ENCODE results near the gene KLHL12.

- TF ChIP-seq CTCF (IDR thresholded peaks at IDR 0.05; ENCODE audit: extremely low read depth in 1 of 2, insufficient read depth in 1 of 2, low read depth in 1 of 2, low read length in 2 of 2) (no peak), EZH2 (IDR thresholded peaks at IDR 0.05; ENCODE audit: borderline replicate concordance, low read depth, low read length, severe bottlenecking) (no peak), POLR2A (IDR thresholded peaks at IDR 0.05; ENCODE audit: low read depth, low read length) (no peak), JUN (IDR thresholded peaks at IDR 0.05; ENCODE audit: borderline replicate concordance, insufficient read depth, insufficient read length, low read depth) (no peak)
Measured at GRCh38 chr1:202844935-202845334, 82.1 kb downstream of the KLHL12 start.

Data from endothelial cell of umbilical vein (primary cell).